Ectodermal cell (in vitro differentiated cells): ENCODE data around the gene ERC1.
A peak's percentile ranks its signal among the peaks of the same experiment; 100 is the strongest.

Experiments
- H3K27ac ChIP-seq: 2 replicates; pipeline ENCODE4 v1.7.0; 2013; ENCODE audit warnings: mild to moderate bottlenecking, low read depth, low read length; ENCODE audit not compliant: insufficient read depth, poor library complexity, severe bottlenecking
- H3K27me3 ChIP-seq: 2 replicates; pipeline ENCODE4 v1.7.0; 2013; ENCODE audit warnings: mild to moderate bottlenecking, low read length; ENCODE audit not compliant: insufficient read depth, control insufficient read depth, poor library complexity, severe bottlenecking
- H3K36me3 ChIP-seq: one replicate; pipeline ENCODE4 v1.7.0; 2013; ENCODE audit warnings: low read length; ENCODE audit not compliant: control insufficient read depth, insufficient read depth
- H3K4me1 ChIP-seq: one replicate; pipeline ENCODE4 v1.7.0; 2013; ENCODE audit warnings: low read length; ENCODE audit not compliant: control insufficient read depth, insufficient read depth
- H3K4me3 ChIP-seq: 2 replicates; pipeline ENCODE4 v1.7.0; 2013; ENCODE audit warnings: low read depth, low read length, control low read depth; ENCODE audit not compliant: insufficient read depth
- H3K9me3 ChIP-seq: 2 replicates; pipeline ENCODE4 v1.7.0; 2013; ENCODE audit warnings: mild to moderate bottlenecking, low read length, moderate library complexity; ENCODE audit not compliant: control insufficient read depth
- WGBS, 2 experiments: methylation state at CpG; one replicate each; pipeline ENCODE4 v1.1.7; 2013; ENCODE audit warnings: missing lambda C conversion rate in 2 of 2; 5-methylcytosine and 5-hydroxymethylcytosine counted together

ERC1 gene

GRCh38 chr12:1463073-1463905 is 472.3 kb downstream of the ERC1 start:
- Histone ChIP-seq H3K9me3 (no peaks in the 10 kb centered on the region), H3K4me3 (no peak overlapping the region), H3K4me1 (no peaks in the 10 kb centered on the region), H3K27me3 (no peaks in the 10 kb centered on the region), H3K36me3 (no peaks in the 10 kb centered on the region), H3K27ac (peak overlapping the region; percentile 1)
- 92 to 93% methylated on average over 7 to 10 of the region's 10 CpGs for WGBS, 2 experiments

DNA sequence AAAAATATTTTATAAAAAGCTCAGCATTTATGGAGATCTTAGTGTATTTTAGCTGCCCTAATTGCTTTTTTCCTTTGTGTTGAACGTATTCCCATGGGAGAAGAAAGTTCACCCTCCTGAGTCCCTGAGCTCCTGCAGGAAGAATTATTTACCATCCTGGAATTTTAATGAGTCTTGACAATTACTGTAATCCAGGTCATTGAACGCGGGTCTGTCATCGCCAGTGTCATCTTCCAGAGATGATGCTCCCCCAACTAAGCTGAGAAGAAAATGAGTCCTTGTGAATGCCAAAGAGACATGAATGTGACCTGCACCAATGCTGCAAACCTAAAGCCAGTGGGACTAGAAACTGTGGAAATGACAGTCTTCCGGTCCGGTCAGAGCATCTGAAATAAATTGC is 473.9 kb downstream of the ERC1 start:
- no peaks in the 10 kb centered on the region for H3K36me3 ChIP-seq
- 94 to 96% methylated on average over 6 of the region's 6 CpGs for WGBS, 2 experiments
- no peaks in the 10 kb centered on the region for H3K9me3 ChIP-seq
- H3K4me1 ChIP-seq = peaks cover 7% of the 10 kb centered on the region
- H3K4me3 ChIP-seq = no peak overlapping the region
- no peaks in the 10 kb centered on the region for H3K27me3 ChIP-seq
- no peak overlapping the region for H3K27ac ChIP-seq

DNA sequence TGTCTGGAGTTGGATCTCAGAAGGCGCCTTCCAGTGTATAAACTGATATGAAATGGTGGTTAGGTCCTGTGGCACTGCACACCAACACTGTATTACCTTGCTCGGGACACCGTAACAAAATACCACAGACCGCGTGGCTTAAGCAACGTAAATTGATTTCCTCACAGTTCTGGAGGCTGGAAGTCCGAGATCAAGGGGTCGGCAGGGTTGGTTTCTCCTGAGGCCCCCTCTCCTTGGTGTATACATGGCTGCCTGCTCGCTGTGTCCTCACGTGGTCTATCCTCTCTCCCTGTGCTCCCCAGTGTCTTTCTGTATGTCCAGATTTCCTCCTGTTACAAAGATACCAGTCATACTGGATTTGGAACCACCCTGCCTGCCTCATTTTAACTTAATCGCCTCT is 475.0 kb downstream of the ERC1 start:
- no peaks in the 10 kb centered on the region for H3K27me3 ChIP-seq
- WGBS, 2 experiments = 95 to 98% methylated on average over 11 of the region's 11 CpGs
- peaks cover 7% of the 10 kb centered on the region for H3K4me1 ChIP-seq
- no peaks in the 10 kb centered on the region for H3K36me3 ChIP-seq
- H3K9me3 ChIP-seq = no peaks in the 10 kb centered on the region
- H3K27ac ChIP-seq = no peak overlapping the region
- H3K4me3 ChIP-seq = no peak overlapping the region

DNA sequence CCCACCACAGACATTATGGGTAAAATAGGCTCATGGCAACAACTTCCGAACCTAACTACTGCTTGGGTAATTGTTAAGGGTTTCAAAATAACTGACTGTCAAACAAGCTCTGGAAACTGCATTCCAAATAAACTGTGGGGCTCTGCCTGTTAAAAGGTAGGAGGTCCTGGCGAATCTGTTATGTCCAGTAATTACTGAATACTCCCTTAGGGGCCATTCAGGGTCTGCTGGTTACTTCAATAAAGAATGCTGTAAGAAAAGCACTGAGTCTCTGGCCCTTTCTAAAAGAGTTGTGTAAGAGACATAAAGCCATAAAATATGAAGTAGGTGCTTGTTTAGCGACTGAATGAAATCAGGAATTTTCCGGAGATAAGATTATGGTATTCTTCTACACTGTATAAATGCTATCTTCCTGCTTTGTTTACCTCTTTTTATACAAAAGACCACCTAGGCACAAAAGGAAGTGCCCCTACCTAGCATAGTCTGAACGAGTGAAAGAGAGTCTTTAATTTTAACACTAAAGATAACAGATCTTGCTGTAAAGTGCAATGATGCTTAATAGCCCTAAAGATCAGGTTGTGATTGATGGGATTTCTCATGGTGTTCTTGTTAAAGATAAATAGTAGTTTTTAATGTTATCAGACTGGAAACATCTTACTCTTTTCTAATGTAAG is 475.6 kb downstream of the ERC1 start:
- peaks cover 7% of the 10 kb centered on the region for H3K4me1 ChIP-seq
- H3K4me3 ChIP-seq = no peak overlapping the region
- H3K36me3 ChIP-seq = no peaks in the 10 kb centered on the region
- H3K9me3 ChIP-seq = no peaks in the 10 kb centered on the region
- no peaks in the 10 kb centered on the region for H3K27me3 ChIP-seq
- H3K27ac ChIP-seq = no peak overlapping the region
- 89 to 95% methylated on average over 3 to 4 of the region's 5 CpGs for WGBS, 2 experiments

- H3K36me3 ChIP-seq = no peaks in the 10 kb centered on the region
Measured at GRCh38 chr12:1467710-1468109, 476.7 kb downstream of the ERC1 start.

DNA sequence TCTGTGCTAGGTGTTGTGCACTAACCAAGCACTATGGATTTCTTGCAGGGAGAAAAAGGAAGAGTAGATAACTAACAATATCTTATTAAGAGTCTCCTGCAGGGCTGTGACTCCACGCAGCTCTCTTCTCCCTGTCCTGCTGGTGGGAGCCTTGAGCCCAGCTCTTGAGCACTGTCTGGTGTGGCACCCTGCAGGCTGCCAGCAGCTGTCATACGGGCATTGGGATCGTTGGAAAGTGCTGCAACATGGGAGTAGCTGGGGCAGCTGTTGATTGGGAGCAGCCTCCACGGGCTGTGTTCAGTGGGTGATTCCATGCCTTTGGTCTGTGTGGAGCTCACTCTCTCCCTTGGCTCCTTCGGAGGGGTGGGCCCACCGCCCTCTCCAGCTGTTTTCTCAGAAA is 478.0 kb downstream of the ERC1 start:
- WGBS, 2 experiments = 73 to 74% methylated on average over 6 of the region's 6 CpGs
- peaks cover 15% of the 10 kb centered on the region for H3K4me1 ChIP-seq
- no peaks in the 10 kb centered on the region for H3K27me3 ChIP-seq
- no peaks in the 10 kb centered on the region for H3K9me3 ChIP-seq
- no peaks in the 10 kb centered on the region for H3K36me3 ChIP-seq
- no peak overlapping the region for H3K27ac ChIP-seq
- H3K4me3 ChIP-seq = no peak overlapping the region

More at GRCh38 chr12:1467710-1468109, 476.7 kb downstream of the ERC1 start:
- no peaks in the 10 kb centered on the region for H3K9me3 ChIP-seq
- H3K4me1 ChIP-seq = peaks cover 7% of the 10 kb centered on the region
- no peaks in the 10 kb centered on the region for H3K27me3 ChIP-seq
- no peak overlapping the region for H3K4me3 ChIP-seq
- H3K27ac ChIP-seq = no peak overlapping the region
- WGBS, 2 experiments = 94 to 97% methylated on average over 11 of the region's 11 CpGs

GRCh38 chr12:1470051-1470450 is 479.0 kb downstream of the ERC1 start:
- Histone ChIP-seq H3K36me3 (no peaks in the 10 kb centered on the region), H3K4me1 (peaks cover 18% of the 10 kb centered on the region), H3K27ac (no peak overlapping the region), H3K27me3 (no peaks in the 10 kb centered on the region), H3K4me3 (no peak overlapping the region), H3K9me3 (no peaks in the 10 kb centered on the region)
- WGBS, 2 experiments = 81 to 87% methylated on average over 5 of the region's 5 CpGs

DNA sequence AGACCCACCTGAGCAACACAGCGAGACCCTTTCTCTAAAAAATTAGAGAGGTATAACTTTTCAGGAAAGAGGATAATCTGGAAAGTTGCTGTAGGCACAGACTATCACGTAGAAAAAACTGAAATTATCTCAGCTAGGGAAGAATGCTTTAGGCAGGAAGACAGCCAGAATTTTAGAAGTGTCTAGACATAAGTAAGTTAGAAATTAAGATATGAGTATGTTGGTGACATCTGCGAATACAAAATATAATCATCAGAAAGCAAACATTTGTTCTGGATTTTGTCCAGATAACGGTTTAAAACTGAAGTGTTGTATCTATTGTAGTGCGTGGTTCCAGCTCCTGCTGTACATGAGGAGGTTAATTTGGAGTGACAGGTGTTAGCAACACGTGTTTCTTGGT is 480.2 kb downstream of the ERC1 start:
- WGBS, 2 experiments = 93 to 96% methylated on average over 6 of the region's 6 CpGs
- Histone ChIP-seq H3K36me3 (no peaks in the 10 kb centered on the region), H3K9me3 (no peaks in the 10 kb centered on the region), H3K27ac (no peak overlapping the region), H3K4me3 (no peak overlapping the region), H3K27me3 (no peaks in the 10 kb centered on the region), H3K4me1 (peaks cover 18% of the 10 kb centered on the region)

GRCh38 chr12:1473418-1473817 is 482.4 kb downstream of the ERC1 start:
- Histone ChIP-seq H3K27ac (no peak overlapping the region), H3K9me3 (no peaks in the 10 kb centered on the region), H3K27me3 (no peaks in the 10 kb centered on the region), H3K4me3 (no peak overlapping the region), H3K4me1 (peaks cover 18% of the 10 kb centered on the region), H3K36me3 (no peaks in the 10 kb centered on the region)
- 93 to 94% methylated on average over 6 to 7 of the region's 7 CpGs for WGBS, 2 experiments

DNA sequence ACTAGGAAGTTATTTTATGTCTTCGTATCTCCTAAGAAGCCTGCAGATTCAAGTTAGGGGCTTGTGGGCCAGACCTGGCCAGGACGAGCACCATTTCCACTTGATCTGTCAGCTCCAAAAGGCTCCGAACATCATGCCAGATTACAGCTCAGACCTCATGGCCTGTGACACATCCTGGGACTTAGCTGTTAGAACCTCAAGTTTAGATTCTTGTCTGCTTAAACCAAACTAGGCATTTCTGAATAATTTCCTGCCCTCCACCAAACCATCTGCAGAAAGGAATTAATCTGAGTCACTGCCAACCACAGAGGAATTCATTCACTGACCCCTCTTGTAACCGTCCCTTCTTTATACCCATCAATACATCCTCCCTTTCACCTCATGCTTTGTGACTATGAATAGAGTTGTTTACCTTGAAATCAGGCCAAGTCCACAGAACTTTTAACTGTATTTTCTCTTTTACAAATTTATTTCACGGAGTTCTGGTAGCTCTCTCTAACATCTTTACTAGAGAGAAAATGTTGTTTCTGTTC is 483.1 kb downstream of the ERC1 start:
- no peak overlapping the region for H3K4me3 ChIP-seq
- H3K9me3 ChIP-seq = no peaks in the 10 kb centered on the region
- no peaks in the 10 kb centered on the region for H3K36me3 ChIP-seq
- WGBS, 2 experiments = 60 to 62% methylated on average over 4 to 5 of the region's 5 CpGs
- H3K4me1 ChIP-seq = peaks cover 13% of the 10 kb centered on the region
- no peak overlapping the region for H3K27ac ChIP-seq
- no peaks in the 10 kb centered on the region for H3K27me3 ChIP-seq
